Kidney glomerular epithelial cell (primary cell): ENCODE data around the gene C1orf21.
A peak's percentile ranks its signal among the peaks of the same experiment; 100 is the strongest.

Source experiments
- DNase-seq: peaks from one replicate; lab custom pipeline; 2025; lab: John Stamatoyannopoulos, UW

The C1orf21 gene

GRCh38 chr1:184556665-184557064 lies 169.8 kb downstream of the C1orf21 start:
- no peak for DNase-seq

GRCh38 chr1:184557423-184558347 lies 170.9 kb downstream of the C1orf21 start:
- DNase-seq = no peak

- no peak for DNase-seq
Measured at GRCh38 chr1:184558691-184559090, 171.9 kb downstream of the C1orf21 start.

- no peak for DNase-seq
Measured at GRCh38 chr1:184559117-184559713, 172.4 kb downstream of the C1orf21 start.

DNA sequence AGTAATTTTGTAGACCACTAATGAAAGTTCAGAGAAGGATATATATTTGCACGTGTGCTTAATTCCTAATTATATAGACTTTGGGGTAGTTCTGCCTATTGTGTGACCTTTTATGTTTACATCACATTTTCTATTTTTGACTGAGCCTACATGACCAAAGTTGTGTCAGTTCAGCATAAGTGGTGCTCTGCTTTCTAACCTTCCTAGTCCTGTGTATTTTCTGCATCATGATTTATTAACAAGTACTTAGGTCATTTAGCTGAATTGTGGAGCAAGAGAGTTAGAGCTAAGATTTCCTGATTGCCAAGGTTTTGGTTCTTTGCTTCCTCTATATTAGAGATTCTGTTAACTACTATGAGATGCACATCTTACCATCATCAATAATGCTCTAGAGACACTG lies 176.0 kb downstream of the C1orf21 start:
- DNase-seq = no peak

- peak; percentile 51 for DNase-seq
Measured at GRCh38 chr1:184563308-184563707, 176.5 kb downstream of the C1orf21 start.

GRCh38 chr1:184567009-184567408 lies 180.2 kb downstream of the C1orf21 start:
- DNase-seq = no peak

GRCh38 chr1:184567637-184568036 lies 180.8 kb downstream of the C1orf21 start:
- DNase-seq = peak; percentile 21

DNA sequence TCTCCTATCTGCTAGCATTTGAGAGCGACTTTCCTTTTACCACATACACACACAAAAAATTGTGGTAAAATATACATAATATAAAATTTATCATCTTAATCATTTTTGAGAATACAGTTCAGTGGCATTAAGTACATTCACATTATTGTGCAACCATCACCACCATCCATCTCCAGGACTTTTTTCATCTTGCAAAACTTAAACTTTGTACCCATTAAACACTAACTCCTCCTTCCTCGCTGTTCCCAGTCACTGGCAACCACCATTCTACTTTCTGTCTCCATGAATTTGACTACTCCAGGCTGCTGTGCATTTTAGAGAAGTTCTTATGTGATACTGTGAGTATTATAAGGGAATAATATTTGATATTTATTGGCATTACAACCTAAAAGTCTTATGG lies 181.3 kb downstream of the C1orf21 start:
- DNase-seq = no peak

- no peak for DNase-seq
Measured at GRCh38 chr1:184569106-184569505, 182.3 kb downstream of the C1orf21 start.

DNA sequence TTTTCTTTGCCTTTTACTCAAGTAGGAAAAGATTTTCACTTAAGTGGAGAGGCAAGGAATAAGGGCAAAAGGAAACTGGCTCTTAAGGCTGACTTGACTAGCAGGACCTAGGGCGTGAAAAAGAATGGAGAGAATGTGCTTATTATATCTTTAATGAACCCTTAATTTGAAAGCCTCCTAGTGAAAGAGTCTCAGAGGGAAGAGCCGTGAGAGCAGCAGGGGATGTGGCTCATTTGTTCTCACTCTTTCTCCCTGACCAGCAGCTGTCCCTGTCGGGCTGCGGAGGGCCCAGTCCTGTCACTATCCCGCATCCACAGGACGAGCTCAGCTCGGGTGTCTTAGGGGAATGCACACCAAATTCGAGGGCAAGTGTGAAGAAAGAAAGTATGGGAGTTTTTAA lies 187.8 kb downstream of the C1orf21 start:
- DNase-seq = no peak

GRCh38 chr1:184576822-184577221 lies 190.0 kb downstream of the C1orf21 start:
- no peak for DNase-seq

DNA sequence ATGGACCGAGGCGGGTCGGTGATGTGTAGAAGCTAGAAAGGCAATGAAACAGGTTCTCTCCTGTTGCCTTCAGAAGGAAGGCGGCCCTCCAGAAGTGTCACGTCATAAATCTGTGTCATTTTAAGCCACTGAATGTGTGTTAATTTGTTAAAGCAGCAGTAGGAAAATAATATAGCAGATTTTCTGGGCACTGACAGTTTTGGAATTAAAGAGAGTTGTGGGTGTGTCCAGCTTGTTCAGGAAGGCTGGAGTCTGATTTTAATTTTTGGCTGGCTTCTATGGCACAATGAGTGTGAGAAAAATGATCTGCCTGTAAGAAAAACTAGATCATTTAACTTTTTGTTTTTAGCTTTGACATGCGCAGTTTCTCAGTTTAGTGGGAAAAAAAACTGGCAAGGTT lies 190.5 kb downstream of the C1orf21 start:
- DNase-seq = no peak

DNA sequence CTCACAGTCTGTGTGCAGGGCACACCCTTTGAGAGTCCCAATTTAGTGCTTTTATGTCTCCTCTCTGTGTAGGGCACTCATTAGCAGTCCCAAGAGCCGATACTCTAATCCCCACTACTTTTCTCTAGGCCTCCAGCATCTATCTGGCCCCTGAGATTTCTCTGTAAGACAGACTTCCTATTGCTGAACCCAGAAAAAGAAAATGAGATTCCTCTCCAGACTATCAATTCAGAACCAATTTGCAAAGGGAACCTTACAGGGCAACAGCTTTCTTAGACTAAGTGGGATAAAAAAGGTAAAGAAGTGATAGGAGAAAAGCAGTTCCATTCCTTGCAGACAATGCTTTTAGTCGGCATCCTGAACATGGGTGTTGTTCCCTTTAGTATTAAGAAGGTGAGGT lies 195.6 kb downstream of the C1orf21 start:
- no peak for DNase-seq

- no peak for DNase-seq
Measured at GRCh38 chr1:184583849-184584248, 197.0 kb downstream of the C1orf21 start.

DNA sequence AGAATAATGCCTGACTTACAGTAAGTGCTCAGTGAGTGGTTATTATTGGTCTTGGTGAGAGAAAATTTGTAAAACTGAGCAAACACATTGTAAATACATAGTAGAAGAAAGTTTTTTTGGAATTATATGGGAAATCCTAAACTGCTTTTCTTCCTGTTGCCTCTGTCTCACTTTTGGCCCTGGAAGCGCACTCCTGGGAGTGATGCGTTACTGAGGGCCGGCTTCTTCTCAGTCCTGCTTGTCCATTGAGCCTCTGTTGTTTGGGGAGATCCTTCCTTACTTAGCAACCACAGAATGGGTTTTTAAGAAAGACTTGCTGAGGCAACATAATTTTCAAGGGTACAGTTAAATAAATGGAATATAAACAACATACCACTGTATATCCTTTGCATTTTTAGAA lies 201.9 kb downstream of the C1orf21 start:
- DNase-seq = no peak

GRCh38 chr1:184590163-184590750 lies 203.4 kb downstream of the C1orf21 start:
- no peak for DNase-seq

- DNase-seq = no peak
Measured at GRCh38 chr1:184593597-184593996, 206.8 kb downstream of the C1orf21 start.

DNA sequence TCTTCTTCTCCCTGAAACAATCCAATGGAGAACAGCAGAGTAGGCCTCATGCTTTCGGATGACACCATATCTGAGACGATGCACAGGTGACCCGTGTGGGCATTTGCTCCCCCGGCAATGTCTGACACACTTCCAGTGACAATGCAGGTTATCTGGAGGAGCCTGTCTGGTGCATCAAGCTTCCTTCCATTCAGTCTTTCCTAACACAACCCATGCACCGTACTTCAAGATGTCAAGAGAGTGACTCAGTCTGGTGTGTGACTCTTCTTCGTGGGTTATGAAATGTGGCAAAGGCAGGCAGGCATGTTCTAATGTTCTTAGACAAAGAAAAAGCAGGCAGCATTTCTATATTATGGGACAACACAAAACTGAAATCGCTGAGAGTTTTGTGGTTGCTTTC lies 208.8 kb downstream of the C1orf21 start:
- no peak for DNase-seq

DNA sequence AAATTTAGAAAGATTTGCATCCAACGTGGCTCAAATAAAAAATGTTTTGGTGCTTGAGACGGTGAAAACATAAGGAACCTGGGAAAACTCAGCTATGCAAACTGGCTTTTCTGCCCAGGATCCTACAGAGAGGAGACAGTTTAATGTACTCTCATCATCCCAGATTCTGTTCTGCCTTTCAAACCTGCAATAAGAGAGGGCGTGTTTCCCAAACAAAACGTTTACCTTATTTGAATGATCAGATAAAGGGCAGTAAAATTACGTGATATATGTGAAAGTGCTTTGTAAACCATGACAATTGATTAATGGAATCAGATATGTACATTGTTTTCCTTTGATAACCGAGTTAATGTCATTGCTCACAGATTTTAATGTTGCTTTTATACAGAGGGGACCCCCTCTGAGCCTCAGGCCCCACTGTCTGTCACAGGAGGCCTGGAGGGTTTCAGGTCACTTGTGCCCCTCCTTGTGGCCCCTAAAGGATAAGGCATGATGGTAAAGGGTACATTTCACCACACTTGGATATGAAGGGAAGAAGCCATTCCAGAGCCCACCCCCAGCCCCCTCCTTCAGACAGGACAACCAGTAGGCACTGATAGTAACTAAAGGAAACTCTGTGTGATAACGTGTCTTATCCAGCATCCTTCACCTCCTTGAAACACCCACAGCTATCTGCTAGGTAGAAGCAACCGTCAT lies 210.3 kb downstream of the C1orf21 start:
- no peak for DNase-seq

GRCh38 chr1:184597650-184598357 lies 211.0 kb downstream of the C1orf21 start:
- DNase-seq = no peak
